ENCODE measurements around the gene ARSA. TPM values are rescaled to one million over a fixed set of nuclear protein-coding genes. Genes with fewer than 3 reads are reported as not detected.
"Not testable (repeated sequence)": the region's sequence is repeated elsewhere in the genome, so short reads cannot be mapped to it uniquely, and the experiment has no call there.

Gene ARSA
- total RNA-seq, 1 donor, result 24.5 TPM

- DNase-seq (ENCODE audit: low read depth in 2 of 3, low spot score in 2 of 3), result no peak
These were observed 3.4 kb downstream of the ARSA start for GRCh38 chr22:50624347-50625130.

GRCh38 chr22:50622723-50623327, 5.1 kb downstream of the ARSA start:
- DNase-seq (ENCODE audit: low read depth in 2 of 3, low spot score in 2 of 3), result no peak

GRCh38 chr22:50621948-50622722, 5.8 kb downstream of the ARSA start:
- DNase-seq (ENCODE audit: low read depth in 2 of 3, low spot score in 2 of 3), result peak in 2 of 3 donors; percentile 52 to 56

GRCh38 chr22:50621356-50621880, 6.5 kb downstream of the ARSA start:
- DNase-seq (ENCODE audit: low read depth in 2 of 3, low spot score in 2 of 3), result peak in 2 of 3 donors; percentile 36 to 63

GRCh38 chr22:50620593-50621355, 7.2 kb downstream of the ARSA start:
- DNase-seq (ENCODE audit: low read depth in 2 of 3, low spot score in 2 of 3), result peak; percentile 32 to 90 (median 57)

- DNase-seq (ENCODE audit: low read depth in 2 of 3, low spot score in 2 of 3), result not testable (repeated sequence)
These were observed 13.7 kb downstream of the ARSA start for GRCh38 chr22:50614296-50614695.

- DNase-seq (ENCODE audit: low read depth in 2 of 3, low spot score in 2 of 3), result no peak
These were observed 14.5 kb downstream of the ARSA start for GRCh38 chr22:50613291-50613981.

GRCh38 chr22:50612528-50613221, 15.3 kb downstream of the ARSA start:
- no peak for DNase-seq (ENCODE audit: low read depth in 2 of 3, low spot score in 2 of 3)

- DNase-seq (ENCODE audit: low read depth in 2 of 3, low spot score in 2 of 3), result no peak
These were observed 15.8 kb downstream of the ARSA start for GRCh38 chr22:50612168-50612527.

GRCh38 chr22:50611341-50612060, 16.5 kb downstream of the ARSA start:
- no peak for DNase-seq (ENCODE audit: low read depth in 2 of 3, low spot score in 2 of 3)

- DNase-seq (ENCODE audit: low read depth in 2 of 3, low spot score in 2 of 3), result no peak
These were observed 17.4 kb downstream of the ARSA start for GRCh38 chr22:50610581-50610980.

- no peak for DNase-seq (ENCODE audit: low read depth in 2 of 3, low spot score in 2 of 3)
These were observed 17.9 kb downstream of the ARSA start for GRCh38 chr22:50610041-50610451.

- DNase-seq (ENCODE audit: low read depth in 2 of 3, low spot score in 2 of 3), result no peak
These were observed 18.4 kb downstream of the ARSA start for GRCh38 chr22:50609599-50609998.

GRCh38 chr22:50608996-50609395, 19.0 kb downstream of the ARSA start:
- DNase-seq (ENCODE audit: low read depth in 2 of 3, low spot score in 2 of 3), result no peak

- not testable (repeated sequence) for DNase-seq (ENCODE audit: low read depth in 2 of 3, low spot score in 2 of 3)
These were observed 19.7 kb downstream of the ARSA start for GRCh38 chr22:50608058-50608840.

GRCh38 chr22:50607659-50608020, 20.3 kb downstream of the ARSA start:
- DNase-seq (ENCODE audit: low read depth in 2 of 3, low spot score in 2 of 3), result no peak

GRCh38 chr22:50606946-50607658, 20.9 kb downstream of the ARSA start:
- DNase-seq (ENCODE audit: low read depth in 2 of 3, low spot score in 2 of 3), result no peak

All from hematopoietic multipotent progenitor cell (in vitro differentiated cells).